ENCODE measurements around the gene PTPRD.

Gene PTPRD

DNA sequence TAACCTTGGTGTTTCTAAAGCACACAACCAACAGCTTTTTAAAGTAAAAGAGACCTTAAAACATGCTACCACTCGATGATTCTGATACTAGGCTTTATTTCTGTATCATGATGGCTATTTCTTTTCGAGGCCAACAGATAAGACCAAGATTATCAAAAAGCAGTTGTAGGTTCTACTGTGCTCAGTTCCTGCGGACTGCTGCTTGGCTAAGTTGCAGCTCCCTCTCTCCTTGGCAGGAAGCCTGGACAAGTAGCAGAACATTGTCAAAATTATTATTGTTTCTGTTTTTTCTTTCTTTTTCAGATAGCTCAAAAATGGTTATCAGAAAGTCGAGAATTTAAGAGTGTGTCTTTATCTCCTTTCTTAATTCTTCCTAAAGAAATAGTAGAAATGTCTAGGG lies 607.6 kb downstream of the PTPRD start:
- TF ChIP-seq, protein P1, sequence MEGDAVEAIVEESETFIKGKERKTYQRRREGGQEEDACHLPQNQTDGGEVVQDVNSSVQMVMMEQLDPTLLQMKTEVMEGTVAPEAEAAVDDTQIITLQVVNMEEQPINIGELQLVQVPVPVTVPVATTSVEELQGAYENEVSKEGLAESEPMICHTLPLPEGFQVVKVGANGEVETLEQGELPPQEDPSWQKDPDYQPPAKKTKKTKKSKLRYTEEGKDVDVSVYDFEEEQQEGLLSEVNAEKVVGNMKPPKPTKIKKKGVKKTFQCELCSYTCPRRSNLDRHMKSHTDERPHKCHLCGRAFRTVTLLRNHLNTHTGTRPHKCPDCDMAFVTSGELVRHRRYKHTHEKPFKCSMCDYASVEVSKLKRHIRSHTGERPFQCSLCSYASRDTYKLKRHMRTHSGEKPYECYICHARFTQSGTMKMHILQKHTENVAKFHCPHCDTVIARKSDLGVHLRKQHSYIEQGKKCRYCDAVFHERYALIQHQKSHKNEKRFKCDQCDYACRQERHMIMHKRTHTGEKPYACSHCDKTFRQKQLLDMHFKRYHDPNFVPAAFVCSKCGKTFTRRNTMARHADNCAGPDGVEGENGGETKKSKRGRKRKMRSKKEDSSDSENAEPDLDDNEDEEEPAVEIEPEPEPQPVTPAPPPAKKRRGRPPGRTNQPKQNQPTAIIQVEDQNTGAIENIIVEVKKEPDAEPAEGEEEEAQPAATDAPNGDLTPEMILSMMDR (conservative IDR thresholded peaks at IDR 0.05; ENCODE audit: low read length) = no peak
- no peak overlapping the region for H3K4me3 ChIP-seq (ENCODE audit: low read length, poor library complexity, severe bottlenecking)
- no peaks in the 10 kb centered on the region for H3F3A ChIP-seq (ENCODE audit: low read depth)
- H2AFZ ChIP-seq (ENCODE audit: low read length) = peak overlapping the region; percentile 57
- H3K9me3 ChIP-seq (ENCODE audit: insufficient read depth, low read depth, low read length) = no peaks in the 10 kb centered on the region
- no peaks in the 10 kb centered on the region for H4K20me1 ChIP-seq (ENCODE audit: insufficient read depth, low read length, poor library complexity, severe bottlenecking)
- no peak overlapping the region for H3K9ac ChIP-seq (ENCODE audit: low read depth, low read length, poor library complexity, severe bottlenecking)
- no peaks in the 10 kb centered on the region for H3K79me2 ChIP-seq (ENCODE audit: insufficient read depth, low read length)
- H3K4me2 ChIP-seq (ENCODE audit: low read depth, low read length, poor library complexity, severe bottlenecking) = peak overlapping the region; percentile 7
- no peaks in the 10 kb centered on the region for H3K27me3 ChIP-seq (ENCODE audit: insufficient read depth, low read length, poor library complexity, severe bottlenecking)
- no peaks in the 10 kb centered on the region for H3K36me3 ChIP-seq (ENCODE audit: insufficient read depth, low read length)
- peaks cover 4% of the 10 kb centered on the region for H3K4me1 ChIP-seq (ENCODE audit: insufficient read depth, low read length, poor library complexity, severe bottlenecking)
- H3K9me2 ChIP-seq (replicated peaks; ENCODE audit: low read depth, low read length) = no peaks in the 10 kb centered on the region

DNA sequence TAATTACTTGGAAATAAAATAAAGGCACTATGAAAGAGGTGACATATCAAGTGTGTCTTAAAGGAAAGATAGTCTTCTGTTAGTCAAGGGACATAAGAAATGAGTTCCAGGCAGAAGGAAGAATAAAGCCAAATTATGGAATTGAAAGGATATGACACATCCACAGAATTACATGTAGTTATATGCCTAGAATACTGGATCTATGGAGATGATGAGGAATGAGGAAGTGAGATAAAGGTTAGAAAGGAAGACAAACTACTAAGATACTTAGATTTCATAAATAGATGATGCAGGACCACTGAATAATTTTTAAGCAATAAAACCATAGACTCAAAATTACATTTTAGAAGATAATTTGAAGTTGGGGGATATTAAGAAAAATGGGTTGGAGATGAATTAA lies 609.8 kb downstream of the PTPRD start:
- Histone ChIP-seq H3K9ac (ENCODE audit: low read depth, low read length, poor library complexity, severe bottlenecking) (no peak overlapping the region), H3K4me1 (ENCODE audit: insufficient read depth, low read length, poor library complexity, severe bottlenecking) (peaks cover 23% of the 10 kb centered on the region), H3K9me3 (ENCODE audit: insufficient read depth, low read depth, low read length) (no peaks in the 10 kb centered on the region), H4K20me1 (ENCODE audit: insufficient read depth, low read length, poor library complexity, severe bottlenecking) (no peaks in the 10 kb centered on the region), H3K4me2 (ENCODE audit: low read depth, low read length, poor library complexity, severe bottlenecking) (no peak overlapping the region), H3K79me2 (ENCODE audit: insufficient read depth, low read length) (no peaks in the 10 kb centered on the region), H3F3A (ENCODE audit: low read depth) (no peaks in the 10 kb centered on the region), H3K9me2 (replicated peaks; ENCODE audit: low read depth, low read length) (no peaks in the 10 kb centered on the region), H3K4me3 (ENCODE audit: low read length, poor library complexity, severe bottlenecking) (no peak overlapping the region), H3K27me3 (ENCODE audit: insufficient read depth, low read length, poor library complexity, severe bottlenecking) (no peaks in the 10 kb centered on the region), H3K36me3 (ENCODE audit: insufficient read depth, low read length) (no peaks in the 10 kb centered on the region), H2AFZ (ENCODE audit: low read length) (no peak overlapping the region)
- no peak for TF ChIP-seq EZH2phosphoT487 (IDR thresholded peaks at IDR 0.05; ENCODE audit: borderline replicate concordance)
- TF ChIP-seq, protein P1 (conservative IDR thresholded peaks at IDR 0.05; ENCODE audit: low read length) = no peak

DNA sequence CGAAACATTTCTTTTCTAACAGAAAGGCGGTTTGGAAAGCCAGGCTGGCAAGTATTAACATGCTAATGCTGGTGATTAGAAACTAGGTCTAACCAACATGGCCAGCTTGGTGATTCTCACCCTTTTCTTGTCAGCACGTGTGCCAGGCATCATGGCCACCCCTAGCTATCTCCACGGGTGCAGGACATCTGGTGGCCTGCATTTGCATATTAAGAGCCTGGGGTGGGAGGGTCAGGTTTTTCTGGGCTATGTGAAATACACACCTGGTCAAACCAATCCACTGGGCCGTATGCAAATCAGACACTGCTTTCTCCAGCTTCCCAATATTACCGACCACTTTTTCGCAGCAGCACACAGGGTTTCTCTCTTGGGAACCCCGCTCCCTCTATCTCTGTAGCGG lies 612.1 kb downstream of the PTPRD start:
- Histone ChIP-seq H3K9ac (ENCODE audit: low read depth, low read length, poor library complexity, severe bottlenecking) (no peak overlapping the region), H3K9me2 (replicated peaks; ENCODE audit: low read depth, low read length) (no peaks in the 10 kb centered on the region), H4K20me1 (ENCODE audit: insufficient read depth, low read length, poor library complexity, severe bottlenecking) (no peaks in the 10 kb centered on the region), H3K27me3 (ENCODE audit: insufficient read depth, low read length, poor library complexity, severe bottlenecking) (no peaks in the 10 kb centered on the region), H3K9me3 (ENCODE audit: insufficient read depth, low read depth, low read length) (no peaks in the 10 kb centered on the region), H3F3A (ENCODE audit: low read depth) (no peaks in the 10 kb centered on the region), H2AFZ (ENCODE audit: low read length) (no peak overlapping the region), H3K4me2 (ENCODE audit: low read depth, low read length, poor library complexity, severe bottlenecking) (no peak overlapping the region), H3K79me2 (ENCODE audit: insufficient read depth, low read length) (no peaks in the 10 kb centered on the region), H3K4me3 (ENCODE audit: low read length, poor library complexity, severe bottlenecking) (no peak overlapping the region), H3K4me1 (ENCODE audit: insufficient read depth, low read length, poor library complexity, severe bottlenecking) (peaks cover 28% of the 10 kb centered on the region), H3K36me3 (ENCODE audit: insufficient read depth, low read length) (no peaks in the 10 kb centered on the region)
- TF ChIP-seq, protein P1 (conservative IDR thresholded peaks at IDR 0.05; ENCODE audit: low read length) = no peak
- no peak for TF ChIP-seq EZH2phosphoT487 (IDR thresholded peaks at IDR 0.05; ENCODE audit: borderline replicate concordance)

Data from Loucy (cell line).